Anterior cingulate cortex (tissue), 58 donors: ENCODE results near the gene SYNPR.
A peak's percentile ranks its signal among the peaks of the same experiment; 100 is the strongest.
"Not testable (repeated sequence)": the region's sequence is repeated elsewhere in the genome, so short reads cannot be mapped to it uniquely, and the experiment has no call there.

Experiments used
- DNase-seq, 58 donors: peaks; one replicate each; lab custom pipeline; 2025; lab: John Stamatoyannopoulos, UW

Gene SYNPR

DNA sequence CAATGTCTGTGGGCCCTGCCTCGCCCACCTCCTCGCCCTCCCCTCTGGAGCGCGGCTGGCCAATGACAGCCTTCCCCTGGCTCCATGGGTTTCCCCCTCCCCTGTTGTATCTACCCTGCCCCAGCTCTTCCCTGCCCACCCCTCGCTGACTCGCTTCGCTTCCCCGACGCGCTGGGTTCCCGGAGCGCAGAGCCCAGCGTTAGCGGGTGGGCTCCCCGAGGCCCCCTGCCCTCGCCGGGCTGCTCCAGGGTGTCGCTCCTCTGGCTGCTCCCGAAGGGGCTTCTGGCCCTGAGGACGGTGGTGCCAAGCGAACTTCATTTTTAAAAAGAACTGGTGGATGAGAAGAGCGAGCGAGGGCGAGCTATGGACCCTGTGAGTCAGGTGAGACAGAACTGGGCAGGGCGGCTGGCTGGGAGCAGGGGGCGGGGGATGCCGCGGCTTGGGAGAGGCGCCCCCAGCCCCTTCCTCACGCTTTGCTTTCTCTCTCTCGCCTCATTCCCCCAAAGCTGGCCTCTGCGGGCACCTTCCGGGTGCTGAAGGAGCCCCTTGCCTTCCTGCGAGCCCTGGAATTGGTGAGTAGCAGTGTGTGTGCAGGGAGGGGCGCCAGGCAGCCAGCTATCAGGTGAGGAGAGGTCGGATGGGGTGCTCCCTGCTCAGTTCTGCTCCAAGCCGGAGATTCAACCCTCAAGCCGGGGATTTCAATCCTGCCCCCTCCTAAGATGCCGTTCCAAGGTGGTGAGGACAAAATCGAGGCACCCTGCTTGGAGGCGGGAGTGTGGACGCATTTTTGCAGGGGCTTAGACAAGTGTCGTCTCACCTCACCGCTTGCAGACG lies at the start of gene SYNPR:
Gene SYNPR (plus strand): TSS at position 138 of the 834 bp plus-strand sequence.
- DNase-seq = peak in 19 of 58 donors; percentile 0 to 53 (median 20)

DNA sequence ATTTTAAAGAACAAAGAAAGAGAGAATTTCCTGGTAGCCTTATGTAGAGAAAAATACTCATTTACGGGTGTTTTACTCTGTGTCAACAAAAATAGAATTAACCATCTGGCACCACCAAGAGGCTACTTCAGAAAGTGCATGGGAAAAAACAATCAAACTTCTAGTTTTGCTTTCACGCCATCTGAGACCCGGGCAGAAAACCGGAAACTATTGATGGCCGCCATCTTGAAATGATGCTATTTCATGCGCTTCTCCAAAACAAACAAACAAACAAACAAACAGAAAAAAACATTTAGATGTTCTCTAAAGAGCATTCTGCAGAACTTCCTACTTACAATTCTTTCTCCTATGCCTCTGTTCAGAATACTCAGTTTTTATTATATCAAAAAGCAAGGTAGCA lies 49.4 kb upstream of the SYNPR start:
- DNase-seq = peak in 13 of 58 donors; percentile 0 to 56 (median 5)

DNA sequence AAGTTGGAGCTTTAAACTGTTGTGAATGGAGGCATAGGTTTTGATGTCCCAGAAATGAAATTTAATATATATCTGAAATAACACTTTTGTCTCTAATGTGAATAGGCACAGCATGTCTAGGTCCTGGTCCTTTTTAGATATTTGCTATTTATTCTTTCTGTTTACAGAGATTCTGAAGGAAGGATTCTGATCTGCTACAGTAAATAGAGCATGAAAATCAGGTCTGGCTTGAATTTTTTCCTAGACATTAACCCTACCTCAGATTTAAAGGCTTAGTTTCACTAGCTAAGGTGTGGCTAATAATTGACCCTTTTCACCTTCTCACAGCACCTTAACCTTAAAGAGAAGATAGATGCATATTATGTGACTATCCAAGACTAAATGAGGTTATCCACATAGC lies 48.0 kb upstream of the SYNPR start:
- DNase-seq = no peak

DNA sequence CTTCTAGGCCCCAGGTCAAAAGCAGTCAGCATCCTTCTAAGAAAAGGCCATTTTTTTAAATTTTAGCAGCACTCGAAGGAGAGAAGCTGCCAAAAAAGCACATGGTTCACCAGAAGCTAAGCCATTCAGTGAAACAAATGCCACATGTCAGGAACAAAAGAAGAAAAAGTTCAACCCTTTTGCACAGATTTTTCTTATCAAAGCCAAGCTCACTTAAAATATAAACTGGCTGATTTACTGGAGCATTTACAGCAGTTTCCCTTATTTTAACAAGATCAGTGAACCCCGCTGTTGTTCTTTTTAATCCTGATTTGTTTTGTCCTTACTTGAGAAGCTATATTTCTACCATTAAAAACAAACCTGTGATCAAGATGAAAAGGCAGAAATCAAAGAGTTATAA lies 46.5 kb upstream of the SYNPR start:
- no peak for DNase-seq

DNA sequence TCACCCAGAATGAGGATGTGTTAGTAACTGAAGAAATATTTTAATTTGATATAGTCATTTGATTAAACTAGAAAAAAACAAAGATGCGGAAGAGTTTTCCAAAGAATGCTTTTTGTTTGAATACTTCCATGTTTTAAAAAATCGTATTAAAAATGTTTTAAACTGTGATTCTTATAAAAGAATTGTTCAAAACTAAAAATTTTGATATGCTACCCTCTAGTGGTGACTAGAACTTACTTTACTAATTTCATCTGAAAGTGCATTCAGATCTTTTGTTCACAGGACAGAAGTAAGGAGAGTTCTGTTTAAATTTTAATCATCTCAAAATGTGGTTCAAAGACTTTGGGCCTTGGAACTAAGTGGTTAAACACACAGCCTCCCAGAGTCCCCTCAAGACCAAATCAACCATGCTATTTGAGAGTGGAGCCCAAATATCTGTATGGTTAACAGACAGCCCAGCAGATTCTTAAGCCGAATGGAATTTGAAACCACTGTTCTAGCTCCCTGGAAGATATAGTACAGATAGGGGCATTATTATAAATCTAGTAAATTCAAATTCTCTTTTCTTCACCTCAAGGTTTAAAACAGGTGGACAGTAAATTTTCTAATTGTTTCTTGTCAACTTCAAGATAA lies 45.2 kb upstream of the SYNPR start:
- DNase-seq = no peak

DNA sequence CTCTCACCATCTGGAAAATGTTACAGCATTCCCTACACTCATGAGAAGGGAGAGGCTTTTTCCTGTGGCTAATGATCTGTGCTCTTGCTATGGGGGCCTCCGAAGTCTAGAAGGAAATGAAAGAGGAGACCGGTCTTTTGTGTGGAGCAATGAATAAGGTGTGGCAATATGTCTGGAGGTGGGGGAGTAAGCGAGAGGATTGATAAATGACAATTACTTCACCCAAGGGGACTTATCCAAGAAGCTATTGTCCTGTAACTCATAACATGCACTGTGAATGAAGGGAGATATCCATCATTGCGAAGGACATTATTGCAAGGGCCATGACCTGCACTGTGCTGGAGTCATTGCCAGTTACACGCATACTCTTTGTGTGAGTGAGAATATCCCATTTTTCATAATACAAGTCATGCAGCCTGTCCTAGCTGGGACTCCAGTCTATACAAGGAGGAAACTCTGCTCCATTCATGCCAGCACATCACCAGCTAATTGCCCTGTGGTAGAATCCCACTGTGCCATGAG lies 37.7 kb upstream of the SYNPR start:
- no peak for DNase-seq

DNA sequence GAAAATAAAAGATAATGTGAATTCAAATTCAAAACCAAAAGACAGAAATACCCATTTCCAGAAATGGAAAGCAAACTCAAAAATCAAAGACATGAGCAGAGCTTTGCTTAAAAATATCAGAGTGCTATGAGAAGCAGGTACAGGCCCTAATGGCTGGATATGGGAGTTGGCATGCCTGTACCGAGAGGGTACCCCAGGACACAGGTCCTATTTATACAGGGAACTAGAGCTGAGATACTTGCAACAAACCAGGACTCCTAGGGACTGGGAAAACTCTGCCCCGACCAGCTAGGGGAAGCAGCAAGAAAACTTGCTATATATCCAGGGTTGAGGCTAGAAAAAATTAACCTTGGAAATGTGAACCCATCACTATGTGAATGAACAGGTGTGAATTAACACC lies 36.0 kb upstream of the SYNPR start:
- no peak for DNase-seq

DNA sequence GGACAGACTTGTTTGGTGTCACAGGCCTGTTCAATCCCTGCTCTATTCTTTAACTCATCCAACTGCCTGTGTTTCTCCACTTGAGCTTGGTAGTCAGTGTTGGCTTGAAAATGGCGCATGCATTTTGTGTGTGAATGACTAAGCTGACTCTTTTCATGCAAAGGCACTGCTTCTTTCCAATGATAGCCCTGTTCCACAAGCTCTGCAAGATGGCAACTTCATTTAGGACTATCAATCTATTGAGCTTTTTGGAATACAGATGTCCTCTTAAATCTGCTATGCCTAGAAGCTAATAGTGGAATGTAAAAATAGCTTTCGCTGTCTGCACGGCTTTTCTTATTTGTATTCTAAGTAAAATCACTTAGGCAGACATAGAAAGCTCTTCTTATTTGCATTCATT lies 33.6 kb upstream of the SYNPR start:
- peak in 3 of 58 donors; percentile 1 to 11 (median 6) for DNase-seq

DNA sequence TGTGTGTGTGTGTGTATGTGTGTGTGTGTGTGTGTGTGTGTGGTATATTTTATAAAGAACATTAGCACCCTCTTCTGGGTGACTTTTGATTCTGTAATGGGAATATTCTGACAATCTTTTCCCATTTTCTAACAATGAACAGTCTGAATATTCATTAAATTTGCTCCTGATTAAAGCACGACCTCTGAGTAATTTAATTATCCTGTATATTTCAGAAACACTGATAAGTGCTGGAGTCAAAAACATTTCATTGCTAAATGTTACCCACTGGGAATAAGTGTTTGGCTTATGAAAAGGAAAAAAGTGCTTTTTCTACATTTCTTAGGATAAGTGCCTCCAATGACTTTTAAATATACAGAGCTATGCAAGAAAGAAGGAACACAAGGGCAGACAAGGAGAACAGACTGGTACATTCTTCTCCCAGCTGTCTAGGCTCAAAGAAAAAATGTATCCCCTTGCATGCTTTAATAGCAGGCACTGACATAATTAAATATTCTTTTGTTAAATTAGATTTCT lies 32.3 kb upstream of the SYNPR start:
- no peak for DNase-seq

DNA sequence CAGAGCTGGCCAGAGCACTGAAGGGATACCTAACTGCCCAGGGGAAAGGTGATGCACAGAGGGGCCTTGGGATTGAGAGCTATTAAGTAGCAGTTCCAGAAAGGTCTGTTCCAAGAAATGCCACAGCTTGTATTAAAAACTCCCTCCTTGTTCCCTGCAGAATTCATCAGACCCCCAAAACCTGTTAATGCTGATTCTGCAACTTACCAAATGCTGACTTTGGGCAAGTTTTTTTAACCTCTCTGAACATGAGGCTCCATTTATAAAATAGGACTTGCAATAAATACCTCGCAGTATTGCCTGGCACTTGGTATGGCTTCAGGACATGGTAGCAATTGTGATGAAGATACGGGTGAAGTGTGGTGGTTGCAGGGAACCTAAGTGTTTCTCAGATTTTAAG lies 30.1 kb upstream of the SYNPR start:
- DNase-seq = no peak

DNA sequence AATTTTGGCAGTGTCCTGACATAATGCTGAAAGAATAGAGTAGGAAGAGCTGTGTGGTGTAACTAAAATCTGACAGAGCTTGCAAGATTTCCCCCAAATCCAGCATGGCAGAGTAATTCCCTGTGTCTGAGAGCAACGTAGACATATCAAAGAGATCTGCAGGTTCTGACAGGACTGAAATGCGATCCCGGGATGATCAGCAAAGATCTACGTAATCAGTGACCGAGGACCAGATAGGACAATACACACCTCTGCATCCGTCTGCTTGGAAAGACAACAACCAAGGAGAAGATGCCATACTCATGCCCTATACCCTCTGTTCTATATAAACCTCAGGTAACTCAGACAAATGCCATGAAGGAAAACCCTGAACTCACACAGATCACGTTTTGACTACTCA lies 26.6 kb upstream of the SYNPR start:
- no peak for DNase-seq

DNA sequence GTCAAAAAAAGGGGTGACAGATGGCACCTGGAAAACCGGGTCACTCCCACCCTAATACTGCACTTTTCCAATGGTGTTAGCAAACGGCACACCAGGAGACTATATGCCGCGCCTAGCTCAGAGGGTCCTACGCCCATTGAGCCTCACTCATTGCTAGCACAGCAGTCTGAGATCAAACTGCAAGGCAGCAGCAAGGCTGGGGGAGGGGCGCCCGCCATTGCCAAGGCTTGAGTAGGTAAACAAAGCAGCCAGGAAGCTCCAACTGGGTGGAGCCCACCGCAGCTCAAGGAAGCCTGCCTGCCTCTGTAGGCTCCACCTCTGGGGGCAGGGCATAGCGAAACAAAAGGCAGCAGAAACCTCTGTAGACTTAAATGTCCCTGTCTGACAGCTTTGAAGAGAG lies 22.3 kb upstream of the SYNPR start:
- not testable (repeated sequence) for DNase-seq

DNA sequence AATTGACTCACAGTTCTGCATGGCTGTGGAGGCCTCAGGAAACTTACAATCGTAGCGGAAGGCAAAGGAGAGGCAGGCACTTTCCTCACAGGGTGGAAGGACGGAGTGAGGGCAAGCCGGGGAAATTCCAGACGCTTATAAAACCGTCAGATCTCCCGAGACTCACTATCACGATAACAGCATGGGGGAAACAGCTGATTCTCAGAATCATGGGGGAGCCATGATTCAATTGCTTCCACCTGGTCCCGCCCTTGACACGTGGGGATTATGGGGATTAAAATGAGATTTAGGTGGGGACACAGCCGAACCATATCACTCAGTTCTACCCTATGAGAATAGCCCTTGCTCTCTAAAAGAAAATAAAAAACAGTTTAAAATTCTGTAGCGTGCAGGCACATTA lies 13.4 kb upstream of the SYNPR start:
- DNase-seq = no peak

DNA sequence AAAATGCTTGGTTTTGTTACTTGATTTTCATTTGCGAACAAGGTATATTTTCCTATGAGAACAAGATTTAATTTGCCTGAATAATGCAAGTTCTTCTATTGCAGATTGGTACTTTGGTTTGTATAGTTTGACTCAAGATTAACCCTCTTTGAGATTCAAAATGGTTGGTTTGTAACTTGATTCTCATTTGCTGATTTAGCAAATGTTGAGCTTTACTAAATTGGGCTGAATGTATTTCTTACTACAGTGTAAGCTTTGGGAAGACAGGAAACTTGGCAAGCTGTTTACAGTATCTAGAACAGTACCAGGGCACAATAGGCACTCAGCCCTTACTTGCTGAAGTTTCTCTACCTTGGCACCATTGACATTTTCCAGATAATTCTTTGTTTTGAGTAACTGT lies 3.7 kb upstream of the SYNPR start:
- DNase-seq = no peak

DNA sequence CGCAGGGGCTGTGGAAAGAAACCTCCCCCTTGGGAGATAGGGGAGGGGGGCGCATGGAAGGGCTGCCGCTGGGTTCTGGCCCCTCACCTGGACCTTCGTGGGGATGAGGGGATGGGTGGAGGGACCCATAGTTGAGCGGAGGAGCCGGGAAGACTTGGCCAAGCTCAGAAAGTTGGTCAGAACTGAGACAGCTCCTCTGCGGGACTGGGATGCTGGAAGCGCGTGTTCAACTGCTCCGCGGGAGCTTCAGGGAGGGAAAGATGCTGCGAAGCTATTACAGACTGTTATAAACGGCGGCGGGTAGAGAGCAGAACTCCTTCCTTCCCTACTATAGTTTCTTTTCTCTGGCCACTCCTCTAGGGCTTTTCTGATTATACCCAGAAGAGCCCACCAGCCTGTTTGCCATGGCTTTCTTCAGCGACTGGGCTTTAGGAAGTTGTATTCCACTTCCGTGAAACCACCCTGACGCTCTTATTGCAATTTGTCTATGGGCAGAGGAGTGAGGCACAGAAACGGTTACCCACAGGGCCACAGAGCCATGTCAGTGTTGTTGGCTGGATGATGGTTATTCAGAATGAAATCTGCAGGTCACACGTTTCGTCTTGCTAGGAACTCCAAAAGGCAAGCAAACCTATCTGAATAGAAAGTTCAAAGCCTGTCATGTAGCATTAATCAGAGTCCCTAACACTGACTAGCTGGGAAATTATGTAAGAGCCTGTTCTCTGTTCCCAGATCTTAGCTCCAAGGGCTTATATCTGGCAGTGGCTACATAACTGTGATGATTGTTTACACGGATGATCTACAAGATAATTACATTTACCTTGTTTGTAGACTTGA lies 1.1 kb downstream of the SYNPR start:
- peak in 15 of 58 donors; percentile 1 to 38 (median 11) for DNase-seq

DNA sequence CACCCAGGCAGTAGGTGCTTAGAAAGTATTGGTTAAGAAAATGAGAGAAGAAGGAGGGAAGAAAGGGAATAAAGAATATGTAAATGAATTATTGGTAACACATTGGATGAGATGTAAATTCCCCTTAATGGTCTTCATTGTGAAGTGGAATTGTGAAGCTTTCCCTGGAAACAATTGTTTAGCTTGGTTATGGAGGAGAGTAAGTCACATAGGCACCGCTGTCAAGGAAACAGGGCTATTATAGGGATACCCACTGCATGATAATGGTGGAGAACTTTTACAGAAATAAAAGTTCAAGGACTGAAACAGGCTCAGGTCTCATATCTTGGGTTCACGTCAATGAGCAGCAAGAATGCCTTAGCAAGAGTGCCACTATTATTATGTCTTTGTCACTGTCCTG lies 9.5 kb downstream of the SYNPR start:
- no peak for DNase-seq

DNA sequence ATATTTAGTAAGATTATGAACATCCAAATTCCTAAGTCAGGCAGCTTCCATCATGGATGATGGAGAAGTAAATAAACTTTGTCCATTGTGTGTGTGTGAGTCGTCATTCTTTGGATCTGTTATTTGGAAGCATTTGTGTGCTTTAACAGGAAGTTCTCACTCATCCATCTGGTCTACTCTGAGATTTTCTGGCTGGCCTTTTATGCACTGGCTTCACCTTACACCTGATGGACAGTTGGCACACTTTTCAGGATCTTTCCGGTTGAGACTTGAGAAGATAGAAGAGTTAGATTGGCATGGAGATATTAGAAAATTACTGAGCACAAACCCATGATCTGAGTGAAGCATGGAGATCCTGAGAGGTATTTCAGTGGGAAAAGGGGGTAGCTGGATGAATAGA lies 12.6 kb downstream of the SYNPR start:
- no peak for DNase-seq

DNA sequence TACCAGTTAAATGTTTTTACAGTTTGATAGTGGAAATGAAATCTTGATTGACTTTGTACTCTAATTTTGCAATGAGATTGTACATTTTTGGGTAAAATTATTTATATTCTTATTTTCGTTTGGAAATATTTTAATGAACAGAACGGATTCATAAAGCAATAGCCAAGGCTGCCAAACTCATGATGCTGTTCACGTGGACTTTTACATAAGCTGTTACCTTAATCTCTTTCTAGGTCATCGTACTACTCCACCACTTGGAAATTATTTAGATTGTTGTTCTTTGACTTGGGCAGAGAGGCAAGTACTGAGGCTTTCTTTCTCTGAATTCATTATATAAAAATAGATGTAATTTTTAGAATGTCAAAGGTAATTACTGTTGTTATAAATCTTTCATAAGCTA lies 16.2 kb downstream of the SYNPR start:
- no peak for DNase-seq

DNA sequence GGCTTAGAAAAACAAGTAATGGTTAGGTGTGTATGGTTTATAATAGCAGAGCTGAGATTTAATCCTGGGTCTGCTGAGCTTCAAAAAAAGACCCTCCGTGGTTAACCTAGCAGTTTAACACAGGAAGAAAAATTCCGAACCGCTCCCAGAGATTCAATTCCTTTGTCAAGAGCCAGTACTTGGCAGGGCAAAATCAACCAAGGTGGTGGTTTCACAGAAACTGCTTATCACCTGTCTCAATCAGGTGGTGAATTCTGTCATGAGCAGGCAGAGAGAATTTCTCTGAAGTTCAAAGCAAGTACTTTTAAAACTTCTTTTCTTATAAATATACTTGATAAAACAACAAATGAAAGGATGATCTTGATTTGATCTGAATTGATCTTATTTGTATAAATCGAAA lies 17.2 kb downstream of the SYNPR start:
- DNase-seq = no peak

DNA sequence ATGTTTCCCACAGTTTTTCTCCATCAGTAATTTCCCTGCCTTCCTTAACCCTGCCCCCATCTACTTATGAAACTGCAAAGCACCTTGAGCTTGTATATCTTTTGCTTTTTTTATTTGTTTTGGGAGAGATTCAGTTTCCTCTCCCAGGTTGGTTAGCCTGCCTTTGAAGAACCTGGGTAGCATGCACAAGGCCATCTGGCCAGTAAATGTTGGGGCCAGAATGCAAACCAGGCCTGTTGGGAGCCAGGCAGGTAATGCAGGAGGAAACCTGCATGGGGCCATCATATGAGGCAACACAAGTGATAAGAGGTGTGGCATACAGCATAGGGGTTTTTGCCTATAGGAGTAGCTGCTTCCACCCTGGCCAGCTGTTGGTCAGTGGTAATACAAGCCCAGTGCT lies 17.7 kb downstream of the SYNPR start:
- DNase-seq = no peak

DNA sequence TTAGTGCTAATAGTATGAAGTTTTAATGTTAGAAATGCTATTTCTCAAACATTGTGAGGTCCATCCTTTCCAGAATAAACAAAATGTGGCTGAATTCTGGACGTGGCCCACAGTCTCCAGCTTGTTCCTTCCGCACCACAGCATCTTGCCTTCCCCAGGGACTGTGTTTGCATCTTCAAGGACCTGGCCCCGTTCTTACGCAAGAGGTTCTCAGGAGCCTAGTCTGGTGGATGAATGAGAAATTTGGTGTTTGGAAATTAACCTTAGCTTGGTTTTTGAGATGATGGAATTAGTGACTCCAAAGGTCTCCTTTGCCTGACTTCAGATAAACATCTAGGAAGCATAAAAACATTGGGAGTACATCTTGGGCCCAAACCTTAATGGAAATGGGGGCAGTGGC lies 18.1 kb downstream of the SYNPR start:
- no peak for DNase-seq
